NCI-H345 (cell line): Measurements from ENCODE around the gene BSPRY.

ENCODE experiments used
- DNase-seq: peaks from one replicate; lab custom pipeline; 2025; lab: John Stamatoyannopoulos, UW

Gene BSPRY

GRCh38 chr9:113349445-113350094 is at the start of gene BSPRY:
BSPRY (plus strand) TSS chr9:113349541; CDS start chr9:113349580, 39 bp downstream.
- DNase-seq: peak; percentile 70

DNA sequence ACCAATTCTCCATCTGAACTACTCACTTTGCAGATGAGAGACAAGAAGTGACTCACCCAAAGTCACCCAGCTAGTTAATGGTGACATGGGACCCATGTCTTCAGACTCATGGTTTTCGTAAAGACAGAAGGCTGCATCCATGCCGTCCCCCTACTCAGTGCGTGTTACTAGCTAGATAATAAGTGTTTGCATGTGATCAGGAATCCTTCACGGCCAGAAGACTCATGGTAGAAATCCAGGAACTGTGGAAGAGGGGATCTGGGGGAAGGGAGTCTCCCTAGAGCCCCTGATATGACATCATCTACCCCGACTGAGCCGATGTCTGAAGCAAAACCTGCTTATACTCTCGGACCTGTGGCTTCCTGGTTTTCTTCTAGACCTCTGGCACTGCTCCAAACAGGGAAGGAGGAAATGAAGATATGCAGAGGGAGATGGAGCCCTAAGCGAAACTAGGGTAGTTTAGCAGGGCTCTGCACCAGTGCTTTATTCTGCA is 49.5 kb upstream of the BSPRY start:
- DNase-seq: peak; percentile 19

- DNase-seq: no peak
Measured at GRCh38 chr9:113301548-113301947, 47.8 kb upstream of the BSPRY start.

GRCh38 chr9:113302792-113303418 is 46.4 kb upstream of the BSPRY start, which contains the start of gene RNF183:
RNF183 (minus strand) TSS chr9:113303376; CDS start chr9:113298184, 5,192 bp downstream.
- no peak for DNase-seq

DNA sequence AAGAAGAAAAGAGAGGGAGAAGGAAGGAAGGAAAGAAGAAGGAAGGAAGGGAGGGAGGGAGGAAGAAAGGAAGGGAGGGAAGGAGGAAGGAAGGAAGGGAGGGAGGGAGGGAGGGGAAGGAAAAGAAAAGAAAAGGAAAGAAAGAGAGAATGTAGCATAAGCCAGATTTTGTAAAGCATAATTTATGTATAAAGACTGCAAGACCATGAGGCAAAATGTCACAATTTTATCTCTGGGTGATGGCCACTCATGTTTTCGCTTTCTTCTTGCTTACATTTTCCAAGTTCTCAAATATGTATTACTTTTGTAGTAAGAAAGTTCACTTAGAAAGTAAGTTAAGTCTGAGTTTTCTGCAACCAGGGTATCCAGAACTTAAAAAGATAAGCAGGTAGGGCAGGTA is 42.8 kb upstream of the BSPRY start:
- no peak for DNase-seq

GRCh38 chr9:113307396-113307975 is 41.9 kb upstream of the BSPRY start:
- no peak for DNase-seq

DNA sequence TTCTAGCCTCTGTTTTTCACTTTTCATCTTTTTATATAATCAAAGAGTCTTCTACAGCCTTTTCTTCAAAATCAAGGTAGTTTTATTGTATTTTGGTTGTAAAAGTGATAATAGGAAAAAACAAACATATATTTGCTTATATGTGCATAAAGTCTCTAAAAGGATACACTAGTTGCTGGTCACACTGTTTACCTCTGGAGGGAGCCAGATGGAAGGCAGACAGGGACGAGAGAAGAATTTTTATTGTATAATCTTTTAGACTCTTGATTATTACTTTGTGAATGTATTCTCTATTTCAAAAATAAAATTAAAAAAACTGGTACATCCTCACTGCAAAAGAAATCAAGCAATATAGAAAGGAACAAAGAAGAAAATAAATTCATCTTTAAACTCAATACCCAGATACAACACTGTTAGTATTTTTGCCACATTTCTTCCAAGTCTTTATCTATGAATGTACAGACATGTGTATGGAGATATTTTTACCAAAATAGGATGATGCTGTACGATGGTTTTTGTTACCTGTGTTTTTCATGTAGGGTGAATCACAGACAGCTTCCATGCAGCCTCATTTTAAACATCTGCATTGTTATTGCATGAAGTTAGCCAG is 40.0 kb upstream of the BSPRY start:
- peak; percentile 52 for DNase-seq

- no peak for DNase-seq
Measured at GRCh38 chr9:113310538-113310937, 38.8 kb upstream of the BSPRY start.

- DNase-seq: no peak
Measured at GRCh38 chr9:113311961-113312360, 37.4 kb upstream of the BSPRY start.

GRCh38 chr9:113313261-113313660 is 36.1 kb upstream of the BSPRY start:
- DNase-seq: no peak

DNA sequence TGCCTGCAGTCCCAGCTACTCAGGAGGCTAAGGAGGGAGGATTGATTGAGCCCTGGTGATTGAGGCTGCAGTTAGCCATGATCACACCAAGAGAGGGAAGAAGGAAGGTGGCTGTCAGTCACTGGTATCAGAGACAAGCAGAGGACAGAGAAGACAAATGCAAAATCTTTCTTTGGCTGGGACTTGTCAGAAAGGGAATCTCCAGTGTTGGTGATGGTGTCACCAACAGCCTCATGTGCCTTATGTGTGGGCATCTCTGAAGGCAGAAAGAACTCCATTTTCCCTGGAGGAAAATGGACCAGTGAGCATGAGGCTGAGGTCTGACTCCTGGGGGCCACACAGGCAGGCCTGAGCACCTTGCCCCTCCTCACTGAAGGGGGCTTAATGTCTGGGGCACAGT is 34.1 kb upstream of the BSPRY start:
- no peak for DNase-seq

- no peak for DNase-seq
Measured at GRCh38 chr9:113316030-113316429, 33.3 kb upstream of the BSPRY start.

DNA sequence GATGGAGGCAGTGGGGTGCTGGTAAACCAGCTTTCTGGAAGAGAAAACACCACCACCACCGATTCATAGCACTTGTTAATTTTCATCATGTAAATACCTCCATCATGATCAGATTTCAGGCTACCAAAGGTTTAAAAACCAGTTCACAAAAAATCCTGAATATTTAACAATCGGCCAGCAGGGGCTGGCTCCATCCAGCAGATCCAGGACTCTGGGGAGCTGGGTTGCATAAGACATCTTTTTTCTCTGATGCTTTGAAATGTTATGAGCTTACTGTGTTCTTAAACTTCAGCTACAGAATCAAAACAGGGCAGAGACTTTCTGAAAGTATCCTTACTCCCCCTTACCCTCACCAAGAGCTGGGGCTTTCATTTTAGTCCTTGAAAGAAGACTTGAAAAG is 31.6 kb upstream of the BSPRY start:
- no peak for DNase-seq

- no peak for DNase-seq
Measured at GRCh38 chr9:113319054-113319453, 30.3 kb upstream of the BSPRY start.

- no peak for DNase-seq
Measured at GRCh38 chr9:113320051-113320450, 29.3 kb upstream of the BSPRY start.

DNA sequence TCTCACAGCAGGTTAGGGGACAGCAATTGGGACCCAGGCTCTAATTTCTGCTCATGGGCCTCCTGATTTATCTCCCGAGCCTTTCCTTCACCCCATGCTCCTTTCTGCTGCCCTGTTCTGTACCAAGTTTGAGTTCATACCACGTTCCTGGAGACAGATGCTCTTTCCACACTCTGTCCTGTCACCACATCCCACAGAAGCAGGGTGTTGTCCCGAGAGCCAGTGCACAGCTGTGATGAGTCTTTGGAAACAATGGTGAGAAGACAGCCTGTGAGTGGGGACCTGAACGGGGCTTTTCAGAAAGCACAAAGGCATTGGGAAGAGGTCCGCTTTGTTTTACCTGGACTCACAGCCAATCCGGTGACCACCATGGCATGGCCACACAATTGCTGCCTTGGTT is 26.7 kb upstream of the BSPRY start:
- DNase-seq: no peak

DNA sequence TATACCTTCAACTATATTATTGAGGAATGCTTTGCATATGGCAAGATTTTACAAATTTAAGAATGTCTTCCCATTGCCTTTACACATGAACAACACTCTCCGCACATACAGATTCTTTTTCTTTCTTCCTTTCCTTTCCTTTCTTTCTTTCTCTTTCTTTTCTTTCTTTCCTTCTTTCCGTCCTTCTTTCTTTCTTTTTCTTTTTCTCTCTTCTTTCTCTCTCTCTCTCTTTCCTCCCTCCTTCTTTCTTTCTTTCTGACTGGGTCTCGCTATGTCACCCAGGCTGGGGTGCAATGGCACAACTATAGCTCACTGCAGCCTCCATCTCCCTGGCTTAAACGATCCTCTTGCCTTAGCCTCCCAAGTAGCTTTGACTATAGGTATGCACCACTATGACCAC is 23.1 kb upstream of the BSPRY start:
- no peak for DNase-seq

DNA sequence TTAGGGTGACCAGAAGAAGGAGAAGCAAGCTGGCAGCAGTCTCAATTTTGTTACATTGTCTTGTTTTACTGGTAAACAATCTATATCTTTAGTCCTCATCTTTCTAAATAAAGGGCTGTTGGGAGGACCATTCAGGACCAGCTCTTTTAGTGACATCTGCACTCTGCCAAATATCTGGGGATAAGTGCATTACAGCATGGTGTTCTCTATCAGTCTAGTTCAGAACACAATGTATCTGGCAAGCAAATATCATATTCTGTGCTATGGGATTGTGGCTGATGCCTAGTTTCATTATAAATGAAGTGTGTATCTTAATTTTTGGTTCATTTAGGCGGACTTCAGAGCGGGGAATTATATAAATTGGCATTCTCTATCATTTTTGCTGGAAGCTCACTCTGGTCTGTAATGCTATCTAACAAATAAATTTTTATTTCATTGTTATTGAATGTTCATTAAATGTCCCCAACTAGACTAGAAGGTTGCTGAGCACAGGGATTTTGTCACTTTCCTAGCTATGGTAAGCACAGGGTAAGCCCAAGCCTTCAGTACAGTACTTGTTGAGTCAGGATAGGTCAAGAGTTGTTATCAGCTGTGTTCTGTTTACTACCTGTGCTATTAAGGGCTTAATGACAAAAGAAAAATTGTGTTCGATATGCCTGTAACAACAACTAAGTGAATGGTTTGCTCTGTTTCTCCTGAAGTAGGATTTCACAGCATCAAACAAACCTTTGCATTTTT is 21.1 kb upstream of the BSPRY start:
- no peak for DNase-seq

DNA sequence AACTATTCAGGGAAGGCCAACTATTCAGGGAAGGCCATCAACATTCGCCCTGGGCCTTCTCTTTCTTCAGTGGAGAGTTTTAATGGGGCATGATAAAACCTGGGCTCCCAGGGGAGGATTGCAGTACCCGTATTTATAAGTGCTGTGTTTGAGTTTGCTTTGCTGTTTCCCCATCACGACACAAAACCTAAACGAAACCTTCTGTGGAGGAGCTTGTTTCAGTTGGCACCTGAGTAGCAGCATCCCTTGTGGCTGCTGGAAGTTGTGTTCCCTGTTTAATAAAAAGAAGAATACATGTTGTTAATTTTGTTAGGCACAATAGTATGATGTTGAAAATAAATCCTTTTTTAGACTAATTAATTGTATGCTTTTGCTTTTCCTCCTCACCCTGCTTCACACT is 17.6 kb upstream of the BSPRY start:
- no peak for DNase-seq

DNA sequence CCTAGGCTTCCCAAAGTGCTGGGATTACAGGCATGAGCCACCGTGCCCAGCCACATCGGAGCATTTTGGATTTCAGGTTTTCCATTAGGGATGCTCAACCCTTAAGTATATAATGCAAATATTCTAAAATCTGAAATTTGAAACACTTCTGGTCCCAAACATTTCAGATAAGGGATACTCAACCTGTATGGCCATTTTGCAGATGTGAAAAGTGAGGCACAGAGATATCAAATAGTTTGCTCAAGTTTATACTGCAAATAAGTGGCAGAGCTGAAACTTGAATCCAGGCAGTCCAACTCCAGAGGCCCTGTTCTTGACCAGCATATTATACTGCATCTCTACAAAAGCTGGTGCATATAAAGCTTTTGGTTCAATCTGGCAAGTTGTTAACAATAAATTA is 11.6 kb upstream of the BSPRY start:
- no peak for DNase-seq

DNA sequence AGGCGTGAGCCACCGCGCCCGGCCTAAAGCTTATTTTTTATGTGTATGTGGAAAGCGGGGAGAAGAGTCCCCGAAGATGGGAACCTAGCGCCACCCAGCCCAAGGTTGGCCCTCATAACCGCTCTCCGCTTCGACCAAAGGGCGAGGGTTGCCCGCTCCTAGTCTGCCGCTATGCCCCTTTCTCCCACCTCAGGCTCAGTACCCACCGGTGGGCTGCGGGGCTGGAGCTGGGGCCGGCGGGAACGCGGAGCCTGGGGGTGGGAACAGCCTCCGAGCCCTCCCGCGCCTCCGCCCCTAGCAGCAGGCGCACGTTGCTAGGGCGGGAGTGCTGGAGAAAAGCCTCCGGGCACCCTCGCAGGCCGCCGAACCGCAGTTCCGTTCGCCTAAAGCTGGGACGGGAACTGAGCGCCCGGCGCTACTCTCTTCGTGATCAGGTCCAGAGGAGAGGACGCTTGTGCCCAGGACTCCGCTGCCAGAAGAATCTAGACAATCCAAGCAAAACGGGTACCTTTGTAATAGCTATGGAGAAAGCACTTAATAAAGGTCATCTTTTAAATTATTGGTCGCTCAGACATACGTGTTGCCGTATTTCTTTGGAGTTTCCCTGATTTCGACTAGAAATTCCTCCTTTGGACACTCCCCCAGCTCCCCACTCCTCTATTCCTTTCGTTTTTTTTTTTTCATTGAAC is 9.2 kb upstream of the BSPRY start, which contains the start of gene WDR31:
Gene WDR31 (minus strand): TSS at position 265 of the 689 bp plus-strand sequence. CDS start 8,253 bp downstream, outside the sequence.
- DNase-seq: peak; percentile 91
